KG1 (cell line): ENCODE measurements around the gene ZBTB16.

Experiments
- DNase-seq: peaks from one replicate; lab custom pipeline; 2025; lab: John Stamatoyannopoulos, UW

The ZBTB16 gene

DNA sequence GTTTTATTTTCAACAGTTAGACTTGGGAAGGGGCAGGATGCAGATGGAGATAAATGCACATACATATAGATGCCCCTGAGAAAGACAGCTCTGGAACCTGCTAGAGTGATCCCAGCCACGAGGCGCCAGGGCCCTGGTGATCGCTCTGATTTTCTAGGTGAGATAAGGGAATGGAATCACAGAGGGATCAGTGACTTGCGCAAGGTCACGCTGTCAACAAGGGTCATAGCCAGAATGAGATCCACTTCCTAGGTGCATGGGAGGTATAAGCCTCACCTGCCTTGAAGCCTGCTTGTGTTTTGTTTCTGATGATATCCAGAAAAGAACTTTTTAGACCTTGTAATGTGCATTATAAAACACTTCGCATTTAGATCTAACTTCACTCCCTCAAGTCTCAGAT lies 47.5 kb downstream of the ZBTB16 start:
- DNase-seq, result no peak

DNA sequence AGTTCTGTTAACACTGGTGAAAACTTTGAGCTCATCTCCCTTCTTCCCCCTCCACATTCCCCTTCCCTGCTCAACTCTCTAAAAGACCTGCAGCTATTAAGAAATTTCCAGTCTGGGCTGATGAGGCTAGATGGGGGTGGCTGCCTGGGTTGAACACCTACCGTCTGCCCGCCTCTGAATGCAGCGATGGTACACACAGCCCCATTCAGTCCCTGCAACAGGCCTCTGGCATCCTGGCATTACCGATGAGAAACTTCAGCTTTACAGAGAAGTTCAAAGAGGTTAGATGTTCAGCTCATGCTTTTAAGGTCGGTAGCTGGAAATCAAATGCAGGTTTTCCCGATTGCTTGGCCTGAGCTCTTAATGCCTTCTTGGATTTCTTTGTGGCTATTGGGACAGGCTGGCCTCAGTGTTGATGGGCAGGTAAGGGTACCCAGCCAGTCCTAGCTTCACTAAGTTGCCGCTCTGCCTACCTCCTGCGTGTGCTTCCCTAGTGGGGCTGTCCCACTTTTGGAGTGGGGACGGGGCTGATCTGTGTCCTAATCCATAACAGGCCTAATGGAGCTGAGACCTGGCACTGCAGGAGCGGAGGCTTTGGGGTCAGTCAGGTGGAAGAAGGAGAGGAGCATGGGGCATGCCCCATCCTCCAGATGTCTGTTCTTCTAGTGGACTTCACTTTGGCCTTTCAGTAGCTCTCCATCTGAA lies 49.1 kb downstream of the ZBTB16 start:
- no peak for DNase-seq

DNA sequence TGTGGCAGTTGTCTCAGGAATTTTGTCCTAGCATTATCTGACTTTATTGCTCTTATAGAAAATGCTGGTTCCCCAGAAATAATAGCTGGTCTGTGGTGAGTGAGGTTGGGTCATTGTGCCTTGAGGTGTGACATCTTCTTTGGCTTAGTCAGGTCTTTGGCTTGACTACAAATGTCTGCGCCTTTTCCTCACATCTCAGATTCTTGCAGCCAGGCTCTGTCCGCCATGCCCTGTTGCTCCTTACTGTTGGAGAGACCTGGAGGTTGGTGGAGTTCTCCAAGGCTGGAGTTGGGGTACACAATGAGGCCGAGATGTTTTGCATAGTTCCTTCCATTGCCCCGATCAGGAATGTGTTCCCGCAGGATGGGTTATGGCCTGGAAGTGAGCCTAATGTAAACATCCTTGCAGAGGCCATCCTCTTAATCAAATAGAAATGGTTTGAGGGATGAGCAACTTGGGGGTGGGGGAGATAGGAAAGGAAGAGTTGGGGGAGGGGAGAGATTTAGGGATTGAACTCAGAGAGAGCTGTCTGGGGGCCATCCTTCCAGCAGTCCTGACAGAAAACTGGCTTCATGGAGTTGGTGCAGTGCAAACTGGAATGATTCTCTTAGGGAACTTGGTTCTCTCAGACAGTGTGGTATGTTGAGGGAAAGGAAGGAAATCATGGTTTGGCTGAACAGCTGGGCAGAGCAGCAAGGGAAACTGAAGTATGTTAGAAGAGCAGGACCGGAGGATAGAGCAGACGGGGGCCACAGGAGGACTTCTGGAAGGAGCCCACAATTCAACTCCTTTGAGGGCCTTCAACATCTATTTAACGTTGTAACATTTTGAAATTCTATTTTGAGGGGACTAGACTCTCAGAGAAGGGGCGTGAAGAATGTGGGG lies 49.9 kb downstream of the ZBTB16 start:
- DNase-seq, result no peak

- DNase-seq, result no peak
These were observed 50.6 kb downstream of the ZBTB16 start for GRCh38 chr11:114110123-114110522.

DNA sequence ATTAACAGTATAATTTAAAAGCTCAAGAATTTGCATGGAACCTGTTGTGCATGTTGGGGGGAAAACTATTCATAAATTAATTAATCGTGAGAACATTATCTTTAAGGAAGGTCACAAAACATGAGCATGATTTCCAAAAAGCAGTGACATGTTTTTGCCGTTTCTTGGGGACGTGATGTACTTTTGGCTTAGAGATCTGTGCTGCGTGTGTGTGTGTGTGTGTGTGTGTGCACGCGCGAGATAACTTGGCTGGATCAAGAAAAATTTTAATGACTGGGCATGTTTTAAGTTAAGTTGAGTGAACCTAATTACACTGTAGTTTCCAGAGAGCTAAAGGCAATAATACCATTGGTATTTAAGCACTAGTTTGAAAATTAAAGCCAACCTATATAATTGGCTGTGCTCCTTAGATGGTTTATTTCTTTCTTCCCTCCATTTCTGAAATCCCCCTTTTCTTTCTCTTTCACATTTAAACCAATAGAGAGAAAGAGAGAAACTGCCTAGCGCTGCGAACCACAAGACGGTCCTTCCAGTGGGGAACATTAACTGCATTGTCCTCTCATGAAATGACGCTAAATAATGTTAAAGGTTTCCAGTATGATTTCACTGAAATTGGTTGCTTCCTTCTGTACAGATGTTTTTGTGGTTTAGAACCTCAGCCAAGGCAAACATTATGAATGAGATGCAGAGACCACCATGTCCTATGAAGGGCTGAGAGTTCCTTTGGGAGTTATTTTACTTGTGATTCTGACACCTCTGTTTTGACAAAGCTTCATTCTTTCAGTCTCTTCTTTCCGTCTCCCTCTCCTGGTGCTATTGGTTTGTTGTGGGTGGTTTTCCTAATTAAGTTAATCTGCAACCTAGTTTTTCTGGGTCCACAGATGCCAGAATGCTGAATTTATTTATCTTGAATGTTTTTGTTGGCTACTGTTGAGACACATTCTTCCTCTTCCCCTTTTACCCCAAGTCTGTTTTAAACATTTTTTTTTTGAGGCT lies 51.7 kb downstream of the ZBTB16 start:
- peak; percentile 55 for DNase-seq

- DNase-seq, result no peak
These were observed 56.0 kb downstream of the ZBTB16 start for GRCh38 chr11:114115451-114115928.

DNA sequence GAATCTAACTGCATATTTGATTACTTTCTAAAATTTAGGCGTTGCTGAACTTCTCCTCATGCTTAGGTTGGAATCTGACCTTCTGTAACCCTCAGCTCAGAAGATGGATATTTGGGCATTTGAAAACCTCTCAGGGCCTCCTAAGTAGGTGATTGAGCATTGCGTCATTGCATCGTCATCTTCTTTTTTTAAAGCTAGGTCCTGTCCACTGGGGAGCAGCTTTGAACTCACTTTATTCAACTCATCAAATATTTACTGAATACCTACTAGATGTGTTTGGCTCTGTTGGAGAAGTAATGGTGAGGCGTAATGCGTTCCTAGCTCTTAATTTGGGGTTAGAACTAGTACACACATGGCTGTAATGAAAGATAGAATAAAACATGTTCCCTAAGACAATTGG lies 56.8 kb downstream of the ZBTB16 start:
- DNase-seq, result no peak

DNA sequence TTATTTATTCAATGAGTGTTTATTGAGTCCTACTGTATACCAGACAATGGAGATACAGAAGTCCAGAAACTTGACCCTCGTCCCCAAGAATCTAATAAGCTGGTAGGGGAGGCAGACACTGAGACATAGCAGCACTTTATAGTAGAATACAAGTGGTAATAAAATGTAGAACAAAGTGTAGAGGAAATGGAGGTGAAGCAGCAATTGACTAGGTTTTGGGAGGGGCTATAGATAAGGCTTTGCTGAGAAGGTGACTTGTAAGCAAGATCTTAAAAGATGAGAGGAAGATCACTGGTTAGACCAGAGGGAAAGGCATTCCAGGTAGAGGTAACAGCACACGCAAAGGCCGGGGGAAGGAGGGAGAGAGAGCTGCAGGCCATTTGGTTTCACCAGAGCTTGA lies 57.3 kb downstream of the ZBTB16 start:
- no peak for DNase-seq

GRCh38 chr11:114120606-114121005 lies 61.1 kb downstream of the ZBTB16 start:
- no peak for DNase-seq

GRCh38 chr11:114121138-114121537 lies 61.6 kb downstream of the ZBTB16 start:
- no peak for DNase-seq

DNA sequence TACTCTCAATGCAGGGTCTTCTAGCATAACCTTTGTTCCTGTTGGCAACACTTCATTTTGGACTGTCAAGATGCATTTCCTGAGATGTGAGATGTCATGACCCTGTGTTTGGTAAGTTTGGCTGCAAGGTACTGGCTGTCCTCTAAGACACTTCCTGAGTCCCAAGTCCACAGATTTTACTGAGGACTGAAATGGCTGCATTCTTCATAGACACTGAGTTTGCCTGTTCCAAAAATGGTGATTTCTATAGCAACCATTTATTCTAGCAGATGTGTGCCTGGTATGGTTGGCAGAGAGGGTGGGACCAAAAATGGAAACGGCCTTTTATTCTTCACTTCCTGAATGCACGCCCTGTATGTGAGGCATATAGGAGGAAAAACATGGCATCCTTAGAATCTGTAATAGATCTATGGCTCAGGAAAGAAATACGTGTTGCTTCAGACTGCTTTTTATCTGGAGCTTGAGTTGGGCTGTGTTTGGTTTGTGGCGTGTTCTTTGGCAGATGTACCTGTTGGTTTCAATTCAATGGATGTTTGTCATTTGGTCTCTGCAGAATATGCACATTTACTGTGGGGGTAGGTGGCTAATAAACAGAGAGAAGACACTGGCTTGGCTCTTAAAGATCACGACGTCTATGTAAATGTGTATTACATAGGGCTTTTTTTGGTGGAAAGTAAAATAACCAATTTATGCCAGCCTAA lies 62.4 kb downstream of the ZBTB16 start:
- DNase-seq, result no peak

DNA sequence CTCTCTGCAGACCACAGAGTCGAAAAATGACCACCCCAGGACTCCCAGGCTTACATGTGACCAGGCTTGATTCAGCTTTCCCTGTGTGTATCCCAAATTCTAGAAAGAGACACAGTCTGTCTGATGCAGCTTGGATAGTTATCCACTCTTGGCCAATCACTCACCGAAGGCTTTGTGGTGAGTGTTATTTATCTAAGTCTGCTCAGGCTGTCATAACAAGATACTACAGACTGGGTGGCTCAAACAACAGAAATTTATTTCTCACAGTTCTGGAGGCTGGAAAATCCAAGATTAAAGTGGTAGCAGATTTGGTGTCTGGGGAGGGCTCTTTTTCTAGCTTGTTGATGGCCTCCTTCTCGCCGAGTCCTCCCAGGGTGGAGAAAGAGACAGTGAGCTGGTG lies 63.2 kb downstream of the ZBTB16 start:
- DNase-seq, result no peak

DNA sequence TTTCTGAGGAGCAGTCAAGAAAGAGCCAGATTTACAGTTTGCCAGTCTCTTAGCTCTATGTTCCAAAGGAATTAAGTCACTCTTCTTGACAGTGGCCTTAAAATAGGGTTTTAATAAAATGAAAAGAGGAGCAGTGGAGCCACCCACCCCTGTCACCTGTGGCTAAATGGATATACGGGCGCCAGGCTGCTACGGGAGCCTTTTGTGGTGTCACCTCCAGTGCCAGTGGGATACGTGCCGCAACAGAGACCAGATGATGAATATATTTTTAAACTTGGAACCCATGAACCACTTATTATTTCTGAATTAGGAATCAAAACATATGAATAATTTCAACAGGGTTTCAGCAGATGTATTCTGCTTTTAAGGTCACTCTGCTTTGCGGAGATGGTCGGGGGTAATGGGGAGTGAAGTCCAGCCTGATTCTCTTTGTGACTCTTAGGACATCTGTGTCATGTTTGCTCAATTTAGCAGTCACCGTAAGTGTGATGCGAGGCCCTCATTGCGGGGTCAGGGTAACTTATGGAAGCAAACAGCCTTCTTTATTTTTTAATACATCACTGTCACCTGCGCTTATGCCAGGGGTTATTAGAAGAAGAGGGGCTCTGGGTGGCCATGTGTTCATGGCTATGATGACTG lies 64.3 kb downstream of the ZBTB16 start:
- no peak for DNase-seq

DNA sequence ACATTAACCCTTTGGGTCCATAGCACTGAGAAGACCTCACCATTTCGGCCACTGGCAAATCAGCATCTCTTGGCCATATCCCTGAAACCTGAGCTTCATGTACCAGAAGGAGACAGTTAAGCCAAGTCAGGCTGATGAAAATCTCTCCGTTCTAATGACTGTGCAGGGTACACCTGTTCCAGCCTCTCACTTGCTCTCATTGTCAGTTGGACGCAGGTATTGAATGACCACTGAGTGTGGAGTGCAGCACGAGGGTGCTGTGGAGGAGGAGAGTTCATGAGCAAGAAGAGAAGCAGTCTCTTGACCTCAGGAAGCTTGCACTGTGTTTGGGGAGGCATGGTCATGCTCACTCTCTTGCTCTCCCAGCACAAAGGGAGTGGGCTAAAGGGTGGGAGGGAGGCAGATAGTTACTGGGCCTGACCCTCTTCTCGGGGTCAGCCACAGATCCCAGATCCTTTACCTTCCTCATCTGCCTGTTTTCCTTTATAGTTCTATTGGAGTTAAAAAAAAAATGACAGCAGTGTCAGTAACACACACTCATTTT lies 65.2 kb downstream of the ZBTB16 start:
- no peak for DNase-seq

GRCh38 chr11:114125531-114125930 lies 66.0 kb downstream of the ZBTB16 start:
- no peak for DNase-seq

DNA sequence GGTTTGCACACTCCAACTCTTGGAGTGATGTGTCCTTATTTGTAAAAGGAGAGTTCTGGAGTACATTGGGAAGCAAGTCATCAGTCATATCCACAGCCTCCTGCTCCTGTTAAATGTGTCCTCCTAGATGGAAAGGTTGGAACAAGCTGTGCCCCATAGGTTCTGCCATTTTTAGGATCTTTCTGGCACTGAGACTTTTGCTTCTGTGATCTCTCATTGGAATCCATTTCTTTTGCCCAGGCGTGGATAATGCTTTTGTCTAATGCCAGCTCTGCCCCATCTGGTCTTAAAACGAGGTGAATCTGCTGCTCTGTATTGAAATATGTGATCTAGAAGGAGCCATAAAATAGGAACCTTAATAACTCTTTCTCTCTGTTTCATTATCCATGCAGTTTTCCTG lies 66.4 kb downstream of the ZBTB16 start:
- DNase-seq, result no peak

- DNase-seq, result no peak
These were observed 68.9 kb downstream of the ZBTB16 start for GRCh38 chr11:114128399-114128798.

DNA sequence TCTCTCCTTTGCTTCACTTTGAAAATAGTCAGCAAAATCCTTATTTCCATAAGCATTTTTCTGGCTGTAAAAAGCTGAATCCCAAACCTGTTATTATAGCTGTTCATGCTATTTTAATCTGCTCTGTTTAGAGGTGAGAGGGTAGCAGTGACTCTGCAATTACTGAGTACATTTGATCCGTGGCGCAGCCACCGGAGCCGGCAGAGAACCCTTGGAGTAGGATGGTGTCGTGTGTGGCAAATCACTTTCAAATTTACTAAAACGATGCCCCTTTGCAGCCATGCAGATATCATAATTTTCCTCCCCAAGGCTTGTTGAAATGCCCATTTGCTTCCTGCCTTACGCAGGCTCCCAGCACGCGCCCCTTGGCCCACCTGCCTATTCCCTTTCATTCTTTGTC lies 69.6 kb downstream of the ZBTB16 start:
- no peak for DNase-seq

DNA sequence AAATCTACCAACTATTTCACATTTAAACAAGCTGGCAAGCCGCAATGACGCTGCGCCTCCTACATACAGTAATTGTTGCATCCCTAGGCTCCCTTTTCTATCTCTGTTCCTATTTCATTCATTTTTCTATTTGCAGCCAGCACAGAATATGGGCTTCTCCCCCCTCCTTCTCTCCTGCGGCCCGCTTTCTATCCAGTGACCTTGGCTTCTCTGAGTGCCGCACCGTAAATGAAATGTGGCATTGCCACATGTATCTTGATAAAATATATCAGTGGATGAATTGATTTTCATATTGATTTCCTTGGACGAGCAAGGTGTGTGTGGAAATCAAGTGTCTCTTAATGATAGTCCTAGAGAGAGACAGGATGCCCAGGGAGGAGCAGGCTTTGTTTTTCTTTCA lies 70.2 kb downstream of the ZBTB16 start:
- no peak for DNase-seq

DNA sequence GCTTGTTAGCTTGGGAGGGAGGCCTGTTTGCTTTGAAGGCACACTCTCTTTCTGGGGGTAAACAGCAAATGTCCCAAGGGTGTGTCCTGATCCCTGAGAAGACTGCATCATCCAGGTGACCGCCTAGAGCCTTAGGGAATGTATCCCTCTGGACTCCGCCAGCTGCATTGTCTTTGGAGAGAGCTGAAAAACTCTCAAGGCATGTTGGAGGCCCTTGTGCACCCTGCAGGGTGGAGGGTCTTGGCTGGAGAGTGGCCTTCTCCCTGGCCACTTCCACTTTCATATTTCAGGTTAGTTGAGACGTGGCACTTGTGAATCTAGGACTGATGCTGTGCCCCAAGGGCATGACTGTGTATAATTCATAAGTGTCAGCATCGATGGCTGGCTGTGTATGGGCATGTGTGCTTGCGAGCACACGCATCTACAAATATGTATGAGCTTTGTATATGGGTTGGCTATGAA lies 70.6 kb downstream of the ZBTB16 start:
- no peak for DNase-seq
